PC-3 (cell line): ENCODE results near the gene FCN2.
"Not testable (repeated sequence)": the region's sequence is repeated elsewhere in the genome, so short reads cannot be mapped to it uniquely, and the experiment has no call there.

Experiments
- EZH2phosphoT487 ChIP-seq: fragments of 300-600 bp; sonication (generic); IDR thresholded peaks from 2 replicates; pipeline ENCODE4 v1.6.1; 2018; ENCODE audit warnings: mild to moderate bottlenecking, antibody characterized with exemption, low read length, borderline replicate concordance
- TF ChIP-seq, protein P1 (sequence below): fragments of 300-600 bp; sonication (generic); conservative IDR thresholded peaks from 2 replicates; pipeline ENCODE4 v1.5.1; 2017; ENCODE audit warnings: antibody characterized with exemption, low read depth, mild to moderate bottlenecking, low read length

DNA sequence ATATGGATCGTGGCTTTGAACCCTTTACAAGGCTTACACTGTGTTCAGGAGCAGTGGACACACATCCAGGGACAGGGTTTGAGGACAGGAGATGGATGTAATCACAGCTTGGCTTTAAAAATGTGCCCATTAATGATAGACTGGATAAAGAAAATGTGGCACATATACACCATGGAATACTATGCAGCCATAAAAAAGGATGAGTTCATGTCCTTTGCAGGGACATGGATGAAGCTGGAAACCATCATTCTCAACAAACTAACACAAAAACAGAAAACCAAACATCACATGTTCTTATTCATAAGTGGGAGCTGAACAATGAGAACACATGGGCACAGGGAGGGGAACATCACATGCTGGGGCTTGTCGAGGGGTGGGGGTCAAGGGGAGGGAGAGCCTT is 23.2 kb upstream of the FCN2 start:
- TF ChIP-seq EZH2phosphoT487 = not testable (repeated sequence)
- TF ChIP-seq, protein P1, sequence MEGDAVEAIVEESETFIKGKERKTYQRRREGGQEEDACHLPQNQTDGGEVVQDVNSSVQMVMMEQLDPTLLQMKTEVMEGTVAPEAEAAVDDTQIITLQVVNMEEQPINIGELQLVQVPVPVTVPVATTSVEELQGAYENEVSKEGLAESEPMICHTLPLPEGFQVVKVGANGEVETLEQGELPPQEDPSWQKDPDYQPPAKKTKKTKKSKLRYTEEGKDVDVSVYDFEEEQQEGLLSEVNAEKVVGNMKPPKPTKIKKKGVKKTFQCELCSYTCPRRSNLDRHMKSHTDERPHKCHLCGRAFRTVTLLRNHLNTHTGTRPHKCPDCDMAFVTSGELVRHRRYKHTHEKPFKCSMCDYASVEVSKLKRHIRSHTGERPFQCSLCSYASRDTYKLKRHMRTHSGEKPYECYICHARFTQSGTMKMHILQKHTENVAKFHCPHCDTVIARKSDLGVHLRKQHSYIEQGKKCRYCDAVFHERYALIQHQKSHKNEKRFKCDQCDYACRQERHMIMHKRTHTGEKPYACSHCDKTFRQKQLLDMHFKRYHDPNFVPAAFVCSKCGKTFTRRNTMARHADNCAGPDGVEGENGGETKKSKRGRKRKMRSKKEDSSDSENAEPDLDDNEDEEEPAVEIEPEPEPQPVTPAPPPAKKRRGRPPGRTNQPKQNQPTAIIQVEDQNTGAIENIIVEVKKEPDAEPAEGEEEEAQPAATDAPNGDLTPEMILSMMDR = not testable (repeated sequence)
